ENCODE results near the gene SYS1. TPM values are rescaled to one million over a fixed set of nuclear protein-coding genes. Genes with fewer than 3 reads are reported as not detected.

Gene SYS1
- total RNA-seq, 1 experiment from 2014 or later, result 38.8 TPM

DNA sequence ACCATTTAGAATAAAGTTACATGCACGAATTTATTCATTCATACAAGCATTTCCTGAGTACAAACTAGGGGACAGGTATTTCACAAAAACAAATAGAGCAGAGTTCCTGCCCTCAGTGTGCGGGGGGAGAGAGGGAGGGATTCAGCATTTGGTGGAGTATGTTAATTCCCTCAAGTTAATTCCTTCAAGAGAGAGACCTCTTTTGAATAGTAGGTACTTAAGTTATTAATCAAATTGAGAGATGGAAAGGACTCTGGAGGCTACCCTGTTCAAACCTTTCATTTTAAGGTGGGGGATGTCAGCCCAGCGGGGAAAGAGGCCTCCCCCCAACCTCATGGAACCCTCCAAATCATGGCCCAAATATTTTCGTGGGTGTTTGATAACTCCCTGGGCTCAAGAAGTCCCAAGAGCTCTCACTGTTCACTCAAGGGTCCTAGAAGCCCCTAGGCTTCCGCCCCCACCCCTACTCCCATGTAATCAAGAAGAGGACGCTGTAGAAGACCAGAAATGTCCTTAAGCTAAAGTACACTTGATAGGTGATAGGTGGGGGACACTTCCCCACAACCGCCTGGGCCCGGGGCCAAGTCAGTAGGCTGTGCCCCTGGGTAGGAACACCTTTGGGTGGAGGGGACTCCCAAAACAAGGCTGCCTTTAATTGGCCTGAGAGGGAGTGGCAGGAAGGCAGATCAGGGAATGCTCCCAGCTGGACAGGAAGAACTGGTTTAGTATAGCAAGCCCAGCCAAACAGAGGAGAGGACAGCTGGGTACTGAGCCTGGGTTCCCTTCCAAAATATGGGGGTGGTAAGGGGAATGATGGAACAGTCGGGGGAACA is 17.6 kb upstream of the SYS1 start:
- H3K79me2 ChIP-seq (ENCODE audit: low read depth), result peaks cover 72% of the 10 kb centered on the region
- TF ChIP-seq EZH2 (IDR thresholded peaks at IDR 0.05; ENCODE audit: low read depth), result no peak
- TF ChIP-seq CTCF (conservative IDR thresholded peaks at IDR 0.05), result no peak
- intact Hi-C loops (cut with micrococcal nuclease; ENCODE audit: unreplicated experiment), result loop anchor here (1.0 to 2.0 kb wide), 4 partner anchors 8 to 433 kb away; partner anchors contain the start of gene SYS1
- H3K4me3 ChIP-seq, result peak overlapping the region; percentile 76
- BruUV-seq (replicated peaks), result no TSS peak
- peak overlapping the region; percentile 92 for H3K27ac ChIP-seq
- H3K9me3 ChIP-seq (ENCODE audit: insufficient read depth, low read depth), result no peaks in the 10 kb centered on the region
- ChIA-PET CTCF (interaction anchor here (0.5 kb wide), 1 partner anchor 47 kb away, joined by 10 read pairs; no protein-coding TSS in a partner anchor), POLR2A (ENCODE audit: unreplicated experiment) (interaction anchor here (0.6 to 0.9 kb wide), 3 partner anchors 32 to 274 kb away, joined by 4 to 6 read pairs (median 5); partner anchors contain the start of gene WFDC2)
- no peak overlapping the region for H2AFZ ChIP-seq
- peak; percentile 79 to 94 for DNase-seq
- H3K4me2 ChIP-seq, result peak overlapping the region; percentile 93
- H4K20me1 ChIP-seq (ENCODE audit: insufficient read depth), result peaks cover 6% of the 10 kb centered on the region; the same call in 1 of the 2 replicates
- H3K9me2 ChIP-seq (ENCODE audit: insufficient read depth), result no peaks in the 10 kb centered on the region
- peaks cover 72% of the 10 kb centered on the region for H3K4me1 ChIP-seq (replicated peaks; ENCODE audit: insufficient read depth)
- no peaks in the 10 kb centered on the region for H3K27me3 ChIP-seq (ENCODE audit: insufficient read depth, low read depth)
- H3F3A ChIP-seq (ENCODE audit: insufficient read depth, low read depth), result peaks cover 71% of the 10 kb centered on the region
- peaks cover 7% of the 10 kb centered on the region; the same call in 1 of the 2 replicates for H3K36me3 ChIP-seq (ENCODE audit: low read depth)

DNA sequence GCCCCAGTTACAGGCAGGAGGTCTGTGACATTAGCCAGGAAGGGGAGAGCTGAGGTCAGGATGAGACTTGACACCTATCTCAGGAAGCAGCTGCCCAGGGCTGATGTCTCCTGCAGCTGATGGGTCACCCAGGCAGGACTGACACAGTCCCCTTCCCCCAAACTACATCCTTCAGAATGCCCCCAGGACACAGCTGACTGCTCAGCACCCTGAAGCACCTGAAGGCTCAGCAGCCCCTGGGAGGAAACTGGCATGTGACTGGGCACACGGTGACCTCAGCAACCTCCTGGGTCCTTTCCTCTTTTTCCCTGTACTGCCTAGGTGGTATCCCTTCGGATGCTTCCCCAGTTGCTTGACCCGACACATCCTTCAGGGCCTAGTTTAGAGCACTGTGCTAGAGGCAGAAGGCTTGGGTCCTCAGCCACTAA is 16.7 kb upstream of the SYS1 start:
- H2AFZ ChIP-seq, result no peak overlapping the region
- intact Hi-C loops (cut with micrococcal nuclease; ENCODE audit: unreplicated experiment), result no loop called here
- TF ChIP-seq CTCF (conservative IDR thresholded peaks at IDR 0.05) (no peak), EZH2 (IDR thresholded peaks at IDR 0.05; ENCODE audit: low read depth) (no peak)
- H3K4me2 ChIP-seq, result peak overlapping the region; percentile 93
- peak in 1 of 2 experiments; percentile 59 for DNase-seq
- peaks cover 72% of the 10 kb centered on the region for H3F3A ChIP-seq (ENCODE audit: insufficient read depth, low read depth)
- no peaks in the 10 kb centered on the region for H3K36me3 ChIP-seq (ENCODE audit: low read depth)
- peaks cover 62% of the 10 kb centered on the region for H3K79me2 ChIP-seq (ENCODE audit: low read depth)
- H4K20me1 ChIP-seq (ENCODE audit: insufficient read depth), result peaks cover 6% of the 10 kb centered on the region; the same call in 1 of the 2 replicates
- H3K9me2 ChIP-seq (ENCODE audit: insufficient read depth), result no peaks in the 10 kb centered on the region
- H3K4me1 ChIP-seq (replicated peaks; ENCODE audit: insufficient read depth), result peaks cover 62% of the 10 kb centered on the region
- H3K4me3 ChIP-seq, result peak overlapping the region; percentile 76
- peak overlapping the region; percentile 92 for H3K27ac ChIP-seq
- no peaks in the 10 kb centered on the region for H3K27me3 ChIP-seq (ENCODE audit: insufficient read depth, low read depth)
- CTCF ChIA-PET, result no interaction called here
- POLR2A ChIA-PET (ENCODE audit: unreplicated experiment), result interaction anchor here (0.6 to 2.4 kb wide), 5 partner anchors 10 to 1061 kb away, joined by 4 to 13 read pairs (median 6); partner anchors contain the start of genes SYS1 and WFDC2
- no peaks in the 10 kb centered on the region for H3K9me3 ChIP-seq (ENCODE audit: insufficient read depth, low read depth)
- no TSS peak for BruUV-seq (replicated peaks)

DNA sequence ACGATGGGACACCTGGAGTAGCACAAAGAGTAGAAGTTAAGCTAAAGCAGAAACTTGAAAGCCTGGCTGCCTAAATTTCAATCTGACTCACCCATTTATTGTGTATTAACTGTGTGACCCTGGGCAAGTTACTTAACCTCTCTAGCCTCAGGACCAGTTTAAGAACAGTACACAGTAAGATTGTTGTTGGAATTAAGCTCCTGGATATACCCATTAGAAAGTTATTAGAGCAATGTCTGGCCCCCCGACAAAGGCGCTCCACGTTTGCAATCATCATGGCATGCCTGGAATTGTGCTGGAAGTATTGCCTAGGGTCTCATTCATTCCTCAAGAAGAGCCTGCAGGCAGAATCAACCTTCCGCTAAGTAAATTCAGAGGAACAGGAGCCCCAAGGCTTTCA is 16.1 kb upstream of the SYS1 start:
- no TSS peak for BruUV-seq (replicated peaks)
- peaks cover 57% of the 10 kb centered on the region for H3K4me1 ChIP-seq (replicated peaks; ENCODE audit: insufficient read depth)
- ChIA-PET POLR2A (ENCODE audit: unreplicated experiment) (interaction anchor here (0.6 to 2.4 kb wide), 5 partner anchors 10 to 1060 kb away, joined by 5 to 13 read pairs (median 6); partner anchors contain the start of gene SYS1), CTCF (interaction anchor here (1.2 kb wide), 1 partner anchor 27 kb away, joined by 3 read pairs; no protein-coding TSS in a partner anchor)
- H2AFZ ChIP-seq, result no peak overlapping the region
- peaks cover 67% of the 10 kb centered on the region for H3F3A ChIP-seq (ENCODE audit: insufficient read depth, low read depth)
- peak overlapping the region; percentile 92 for H3K27ac ChIP-seq
- peak in 1 of 2 experiments; percentile 50 for DNase-seq
- peak overlapping the region; percentile 93 for H3K4me2 ChIP-seq
- H3K36me3 ChIP-seq (ENCODE audit: low read depth), result no peaks in the 10 kb centered on the region
- H3K79me2 ChIP-seq (ENCODE audit: low read depth), result peaks cover 57% of the 10 kb centered on the region
- peaks cover 6% of the 10 kb centered on the region; the same call in 1 of the 2 replicates for H4K20me1 ChIP-seq (ENCODE audit: insufficient read depth)
- intact Hi-C loops (cut with micrococcal nuclease; ENCODE audit: unreplicated experiment), result no loop called here
- TF ChIP-seq EZH2 (IDR thresholded peaks at IDR 0.05; ENCODE audit: low read depth) (no peak), CTCF (conservative IDR thresholded peaks at IDR 0.05) (no peak)
- no peaks in the 10 kb centered on the region for H3K9me3 ChIP-seq (ENCODE audit: insufficient read depth, low read depth)
- H3K27me3 ChIP-seq (ENCODE audit: insufficient read depth, low read depth), result no peaks in the 10 kb centered on the region
- peak overlapping the region; percentile 76 for H3K4me3 ChIP-seq
- H3K9me2 ChIP-seq (ENCODE audit: insufficient read depth), result no peaks in the 10 kb centered on the region
